ENCODE results near the gene TRMT2B.

Gene TRMT2B

GRCh38 chrX:101051153-101051548 is 760 bp downstream of the TRMT2B start:
- no peak overlapping the region for H2BK15ac ChIP-seq (ENCODE audit: low read depth, poor library complexity, severe bottlenecking)
- H3K9ac ChIP-seq (ENCODE audit: low read length): peak overlapping the region; percentile 92
- H3K14ac ChIP-seq (ENCODE audit: low read length in 2 of 2): peak overlapping the region in 1 of 2 experiments; percentile 1
- peak overlapping the region in 1 of 2 experiments; percentile 4 for H3K4ac ChIP-seq (ENCODE audit: low read depth in 1 of 2, low read length in 2 of 2)
- H3K36me3 ChIP-seq (ENCODE audit: control insufficient read depth in 1 of 2, insufficient read depth in 2 of 2, low read depth in 1 of 2, low read length in 2 of 2): no peaks in the 10 kb centered on the region
- peaks cover 3% of the 10 kb centered on the region for H3K4me1 ChIP-seq (ENCODE audit: control insufficient read depth, insufficient read depth, low read depth, low read length)
- no peak overlapping the region for H2AK5ac ChIP-seq (ENCODE audit: low read length, severe bottlenecking)
- H3K27me3 ChIP-seq (ENCODE audit: control insufficient read depth in 1 of 2, insufficient read depth in 1 of 2, low read length in 2 of 2): no peaks in the 10 kb centered on the region
- WGBS: 53% methylated on average over 3 of the region's 5 CpGs
- H3K4me2 ChIP-seq (ENCODE audit: low read length, poor library complexity, severe bottlenecking): peak overlapping the region; percentile 44
- H3K79me1 ChIP-seq (replicated peaks; ENCODE audit: low read length, poor library complexity, severe bottlenecking): peaks cover 1% of the 10 kb centered on the region
- H3K18ac ChIP-seq (ENCODE audit: low read depth in 1 of 2, low read length in 2 of 2): peak overlapping the region; percentile 40 to 43
- H3K4me3 ChIP-seq (ENCODE audit: insufficient read depth in 1 of 2, low read depth in 1 of 2, low read length in 2 of 2): peak overlapping the region; percentile 59 to 86
- peak overlapping the region; percentile 75 for H4K8ac ChIP-seq (ENCODE audit: low read length)
- no peak overlapping the region for H3K27ac ChIP-seq (ENCODE audit: low read length, poor library complexity, severe bottlenecking)
- DNase-seq: no peak
- no peak overlapping the region for H2BK5ac ChIP-seq (ENCODE audit: low read depth, low read length, poor library complexity, severe bottlenecking)
- no peak overlapping the region for H2AFZ ChIP-seq (ENCODE audit: low read depth, low read length)
- H3K9me3 ChIP-seq (ENCODE audit: control insufficient read depth, low read length): no peaks in the 10 kb centered on the region
- H3K23ac ChIP-seq (ENCODE audit: low read length in 2 of 2): no peak overlapping the region
- H2BK12ac ChIP-seq (ENCODE audit: low read length in 2 of 2): peak overlapping the region in 1 of 2 experiments; percentile 39
- H2BK120ac ChIP-seq (ENCODE audit: low read depth, low read length): no peak overlapping the region
- H4K91ac ChIP-seq (ENCODE audit: low read length): peak overlapping the region; percentile 25

DNA sequence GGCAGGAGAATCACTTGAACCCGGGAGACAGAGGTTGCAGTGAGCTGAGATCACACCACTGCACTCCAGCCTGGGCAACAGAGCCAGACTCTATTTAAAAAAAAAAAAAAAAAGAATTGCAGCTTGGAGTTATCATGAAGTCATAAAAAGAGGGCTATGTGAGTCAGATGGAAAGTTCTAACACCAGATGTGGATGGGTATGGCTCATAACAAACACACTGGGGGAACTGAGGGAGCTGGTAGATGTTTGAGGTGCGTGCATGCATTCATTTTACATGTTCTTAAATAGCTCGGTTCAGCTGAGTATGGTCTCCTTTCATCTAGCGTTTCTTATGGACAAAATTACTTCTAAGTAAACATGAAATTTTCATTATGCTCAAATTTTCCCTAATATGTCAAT is 11.7 kb downstream of the TRMT2B start:
- Histone ChIP-seq H3K27ac (ENCODE audit: low read length, poor library complexity, severe bottlenecking) (no peak overlapping the region), H2BK5ac (ENCODE audit: low read depth, low read length, poor library complexity, severe bottlenecking) (no peak overlapping the region), H3K23ac (ENCODE audit: low read length in 2 of 2) (no peak overlapping the region), H3K27me3 (ENCODE audit: control insufficient read depth in 1 of 2, insufficient read depth in 1 of 2, low read length in 2 of 2) (no peaks in the 10 kb centered on the region), H3K36me3 (ENCODE audit: control insufficient read depth in 1 of 2, insufficient read depth in 2 of 2, low read depth in 1 of 2, low read length in 2 of 2) (peaks cover 3 to 24% of the 10 kb centered on the region in 2 experiments), H3K9ac (ENCODE audit: low read length) (no peak overlapping the region), H2BK120ac (ENCODE audit: low read depth, low read length) (no peak overlapping the region), H4K8ac (ENCODE audit: low read length) (no peak overlapping the region), H3K79me1 (replicated peaks; ENCODE audit: low read length, poor library complexity, severe bottlenecking) (no peaks in the 10 kb centered on the region), H2BK15ac (ENCODE audit: low read depth, poor library complexity, severe bottlenecking) (no peak overlapping the region), H3K4ac (ENCODE audit: low read depth in 1 of 2, low read length in 2 of 2) (no peak overlapping the region), H2AFZ (ENCODE audit: low read depth, low read length) (no peak overlapping the region), H4K91ac (ENCODE audit: low read length) (no peak overlapping the region), H2BK12ac (ENCODE audit: low read length in 2 of 2) (no peak overlapping the region), H3K18ac (ENCODE audit: low read depth in 1 of 2, low read length in 2 of 2) (no peak overlapping the region), H3K14ac (ENCODE audit: low read length in 2 of 2) (no peak overlapping the region), H2AK5ac (ENCODE audit: low read length, severe bottlenecking) (no peak overlapping the region), H3K4me2 (ENCODE audit: low read length, poor library complexity, severe bottlenecking) (no peak overlapping the region), H3K4me3 (ENCODE audit: insufficient read depth in 1 of 2, low read depth in 1 of 2, low read length in 2 of 2) (no peak overlapping the region), H3K9me3 (ENCODE audit: control insufficient read depth, low read length) (no peaks in the 10 kb centered on the region), H3K4me1 (ENCODE audit: control insufficient read depth, insufficient read depth, low read depth, low read length) (no peaks in the 10 kb centered on the region)
- no CpG with 5 or more reads among the region's 4 CpGs for WGBS
- DNase-seq: no peak

- Histone ChIP-seq H3K4ac (ENCODE audit: low read depth in 1 of 2, low read length in 2 of 2) (no peak overlapping the region), H3K27ac (ENCODE audit: low read length, poor library complexity, severe bottlenecking) (no peak overlapping the region), H3K9ac (ENCODE audit: low read length) (no peak overlapping the region), H2BK120ac (ENCODE audit: low read depth, low read length) (no peak overlapping the region), H4K91ac (ENCODE audit: low read length) (no peak overlapping the region), H3K4me1 (ENCODE audit: control insufficient read depth, insufficient read depth, low read depth, low read length) (no peaks in the 10 kb centered on the region), H3K9me3 (ENCODE audit: control insufficient read depth, low read length) (no peaks in the 10 kb centered on the region), H3K14ac (ENCODE audit: low read length in 2 of 2) (no peak overlapping the region), H2BK5ac (ENCODE audit: low read depth, low read length, poor library complexity, severe bottlenecking) (no peak overlapping the region), H2BK12ac (ENCODE audit: low read length in 2 of 2) (no peak overlapping the region), H3K36me3 (ENCODE audit: control insufficient read depth in 1 of 2, insufficient read depth in 2 of 2, low read depth in 1 of 2, low read length in 2 of 2) (peaks cover 3 to 28% of the 10 kb centered on the region in 2 experiments), H3K23ac (ENCODE audit: low read length in 2 of 2) (no peak overlapping the region), H3K4me3 (ENCODE audit: insufficient read depth in 1 of 2, low read depth in 1 of 2, low read length in 2 of 2) (no peak overlapping the region), H3K27me3 (ENCODE audit: control insufficient read depth in 1 of 2, insufficient read depth in 1 of 2, low read length in 2 of 2) (no peaks in the 10 kb centered on the region), H2AFZ (ENCODE audit: low read depth, low read length) (no peak overlapping the region), H2AK5ac (ENCODE audit: low read length, severe bottlenecking) (no peak overlapping the region), H4K8ac (ENCODE audit: low read length) (no peak overlapping the region), H3K18ac (ENCODE audit: low read depth in 1 of 2, low read length in 2 of 2) (no peak overlapping the region), H3K79me1 (replicated peaks; ENCODE audit: low read length, poor library complexity, severe bottlenecking) (no peaks in the 10 kb centered on the region), H3K4me2 (ENCODE audit: low read length, poor library complexity, severe bottlenecking) (no peak overlapping the region), H2BK15ac (ENCODE audit: low read depth, poor library complexity, severe bottlenecking) (no peak overlapping the region)
- peak; percentile 41 for DNase-seq
These were observed 14.7 kb downstream of the TRMT2B start for GRCh38 chrX:101037231-101037630.

- Histone ChIP-seq H4K8ac (ENCODE audit: low read length) (no peak overlapping the region), H2BK12ac (ENCODE audit: low read length in 2 of 2) (no peak overlapping the region), H3K4ac (ENCODE audit: low read depth in 1 of 2, low read length in 2 of 2) (no peak overlapping the region), H2BK5ac (ENCODE audit: low read depth, low read length, poor library complexity, severe bottlenecking) (no peak overlapping the region), H3K27me3 (ENCODE audit: control insufficient read depth in 1 of 2, insufficient read depth in 1 of 2, low read length in 2 of 2) (no peaks in the 10 kb centered on the region), H2BK120ac (ENCODE audit: low read depth, low read length) (no peak overlapping the region), H3K18ac (ENCODE audit: low read depth in 1 of 2, low read length in 2 of 2) (no peak overlapping the region), H2AFZ (ENCODE audit: low read depth, low read length) (no peak overlapping the region), H3K4me1 (ENCODE audit: control insufficient read depth, insufficient read depth, low read depth, low read length) (no peaks in the 10 kb centered on the region), H3K4me3 (ENCODE audit: insufficient read depth in 1 of 2, low read depth in 1 of 2, low read length in 2 of 2) (no peak overlapping the region), H3K79me1 (replicated peaks; ENCODE audit: low read length, poor library complexity, severe bottlenecking) (no peaks in the 10 kb centered on the region), H3K9ac (ENCODE audit: low read length) (no peak overlapping the region), H3K27ac (ENCODE audit: low read length, poor library complexity, severe bottlenecking) (no peak overlapping the region), H3K4me2 (ENCODE audit: low read length, poor library complexity, severe bottlenecking) (no peak overlapping the region), H3K9me3 (ENCODE audit: control insufficient read depth, low read length) (no peaks in the 10 kb centered on the region), H3K23ac (ENCODE audit: low read length in 2 of 2) (no peak overlapping the region), H2AK5ac (ENCODE audit: low read length, severe bottlenecking) (no peak overlapping the region), H2BK15ac (ENCODE audit: low read depth, poor library complexity, severe bottlenecking) (no peak overlapping the region), H3K14ac (ENCODE audit: low read length in 2 of 2) (no peak overlapping the region), H3K36me3 (ENCODE audit: control insufficient read depth in 1 of 2, insufficient read depth in 2 of 2, low read depth in 1 of 2, low read length in 2 of 2) (peaks cover 0 to 22% of the 10 kb centered on the region in 2 experiments), H4K91ac (ENCODE audit: low read length) (no peak overlapping the region)
- WGBS: no CpG with 5 or more reads among the region's 1 CpG
- DNase-seq: no peak
These were observed 22.2 kb downstream of the TRMT2B start for GRCh38 chrX:101029665-101030064.
